ENCODE results near the gene AHR. TPM values are rescaled to one million over a fixed set of nuclear protein-coding genes. Genes with fewer than 3 reads are reported as not detected.

Gene AHR
- total RNA-seq, 6 donors from 2014 or later = 68.8 to 236 (median 95.6) TPM

DNA sequence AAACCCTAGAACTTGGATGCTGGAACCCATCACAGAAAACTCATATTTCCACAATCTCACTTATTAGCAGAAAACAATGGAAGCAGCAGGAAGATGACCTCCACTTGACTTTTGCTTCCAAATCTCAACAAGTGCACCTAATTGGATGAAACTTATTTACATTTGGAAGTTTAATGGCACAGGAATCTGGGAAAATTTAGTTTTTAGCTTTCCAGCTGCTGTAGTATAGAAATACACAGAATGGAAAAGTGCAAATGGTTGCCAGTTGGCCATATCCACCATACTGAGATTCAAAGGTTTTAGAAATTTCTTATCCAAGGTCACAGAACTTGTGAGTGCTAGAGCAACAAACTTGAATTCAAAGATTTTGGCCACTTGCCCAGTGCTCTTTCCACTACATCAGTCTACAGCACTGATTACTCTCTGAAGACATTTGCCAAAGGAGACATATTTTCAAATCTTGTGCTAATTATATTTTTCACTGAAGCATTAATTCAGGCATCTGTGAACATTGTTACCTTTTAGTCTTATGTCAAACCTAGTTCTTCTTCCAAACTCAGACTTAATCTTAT is 9.3 kb upstream of the AHR start:
- Histone ChIP-seq H3K4me3 (no peak overlapping the region), H3K36me3 (no peaks in the 10 kb centered on the region), H3K9me3 (no peaks in the 10 kb centered on the region), H3K4me1 (peaks cover 0 to 11% (median 3%) of the 10 kb centered on the region in 4 donors), H3K27ac (no peak overlapping the region), H3K27me3 (no peaks in the 10 kb centered on the region)
- peak in 1 of 2 donors; percentile 62 for DNase-seq
- ATAC-seq (ENCODE audit: low FRiP score in 2 of 2) = no peak
- TF ChIP-seq EP300 (IDR thresholded peaks at IDR 0.05) (no peak), POLR2A (IDR thresholded peaks at IDR 0.05) (no peak), POLR2AphosphoS5 (IDR thresholded peaks at IDR 0.05) (no peak)
- TF ChIP-seq, protein P1, sequence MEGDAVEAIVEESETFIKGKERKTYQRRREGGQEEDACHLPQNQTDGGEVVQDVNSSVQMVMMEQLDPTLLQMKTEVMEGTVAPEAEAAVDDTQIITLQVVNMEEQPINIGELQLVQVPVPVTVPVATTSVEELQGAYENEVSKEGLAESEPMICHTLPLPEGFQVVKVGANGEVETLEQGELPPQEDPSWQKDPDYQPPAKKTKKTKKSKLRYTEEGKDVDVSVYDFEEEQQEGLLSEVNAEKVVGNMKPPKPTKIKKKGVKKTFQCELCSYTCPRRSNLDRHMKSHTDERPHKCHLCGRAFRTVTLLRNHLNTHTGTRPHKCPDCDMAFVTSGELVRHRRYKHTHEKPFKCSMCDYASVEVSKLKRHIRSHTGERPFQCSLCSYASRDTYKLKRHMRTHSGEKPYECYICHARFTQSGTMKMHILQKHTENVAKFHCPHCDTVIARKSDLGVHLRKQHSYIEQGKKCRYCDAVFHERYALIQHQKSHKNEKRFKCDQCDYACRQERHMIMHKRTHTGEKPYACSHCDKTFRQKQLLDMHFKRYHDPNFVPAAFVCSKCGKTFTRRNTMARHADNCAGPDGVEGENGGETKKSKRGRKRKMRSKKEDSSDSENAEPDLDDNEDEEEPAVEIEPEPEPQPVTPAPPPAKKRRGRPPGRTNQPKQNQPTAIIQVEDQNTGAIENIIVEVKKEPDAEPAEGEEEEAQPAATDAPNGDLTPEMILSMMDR (IDR thresholded peaks at IDR 0.05) = no peak

DNA sequence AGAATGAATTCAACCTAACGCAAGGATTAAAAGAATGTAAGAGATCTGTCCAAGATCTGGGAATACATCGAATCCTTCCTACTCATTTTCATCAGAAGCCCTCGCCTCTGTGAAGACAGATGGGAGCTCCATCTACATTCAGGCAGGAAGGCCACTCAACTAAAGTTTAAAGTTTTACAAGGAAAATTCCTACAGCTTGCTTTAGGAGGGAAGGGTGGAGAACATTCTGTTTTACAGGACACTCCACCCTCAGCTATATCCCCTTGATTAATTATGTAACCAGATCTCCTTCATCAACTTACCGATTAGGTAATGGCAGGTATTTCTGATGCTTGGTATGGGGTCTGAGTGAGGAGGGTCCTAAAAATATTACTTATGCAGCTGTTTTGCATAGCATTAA is 5.6 kb upstream of the AHR start:
- TF ChIP-seq POLR2AphosphoS5 (IDR thresholded peaks at IDR 0.05) = no peak
- no peak for TF ChIP-seq POLR2A (IDR thresholded peaks at IDR 0.05)
- TF ChIP-seq, protein P1 (IDR thresholded peaks at IDR 0.05) = no peak
- no peak for TF ChIP-seq EP300 (IDR thresholded peaks at IDR 0.05)
- H3K9me3 ChIP-seq = no peaks in the 10 kb centered on the region
- WGBS, 2 donors = 73 to 86% methylated on average over 4 of the region's 4 CpGs
- no peak overlapping the region for H3K4me3 ChIP-seq
- ATAC-seq (ENCODE audit: low FRiP score in 2 of 2) (no peak), DNase-seq (no peak)
- no peaks in the 10 kb centered on the region for H3K27me3 ChIP-seq
- no peaks in the 10 kb centered on the region for H3K36me3 ChIP-seq
- no peak overlapping the region for H3K27ac ChIP-seq
- H3K4me1 ChIP-seq = peaks cover 0 to 18% (median 10%) of the 10 kb centered on the region in 4 donors

DNA sequence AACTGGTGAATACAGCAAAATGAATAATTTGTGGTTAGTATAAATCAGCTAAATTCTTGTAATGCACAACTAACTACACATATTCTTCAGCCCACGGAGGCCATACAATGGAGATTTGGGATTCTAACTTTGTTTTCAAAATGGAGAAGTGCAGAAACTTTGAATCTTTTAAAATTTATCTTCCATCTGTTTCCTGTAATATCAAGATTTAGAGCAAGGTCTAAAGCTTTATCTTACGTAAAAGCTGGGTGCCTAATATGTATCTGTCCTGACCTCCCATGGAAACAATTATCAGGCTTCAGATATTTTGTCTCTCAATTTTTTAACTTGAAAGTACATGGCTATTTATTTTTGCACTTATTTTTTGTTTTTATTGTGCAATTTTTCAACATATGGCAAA is 5.0 kb upstream of the AHR start:
- TF ChIP-seq, protein P1 (IDR thresholded peaks at IDR 0.05) = no peak
- TF ChIP-seq POLR2AphosphoS5 (IDR thresholded peaks at IDR 0.05) (no peak), EP300 (IDR thresholded peaks at IDR 0.05) (no peak), POLR2A (IDR thresholded peaks at IDR 0.05) (no peak)
- DNase-seq = no peak
- no peak overlapping the region for H3K27ac ChIP-seq
- H3K4me3 ChIP-seq = no peak overlapping the region
- no peaks in the 10 kb centered on the region for H3K36me3 ChIP-seq
- no peak for ATAC-seq (ENCODE audit: low FRiP score in 2 of 2)
- H3K4me1 ChIP-seq = peaks cover 0 to 19% (median 14%) of the 10 kb centered on the region in 4 donors
- H3K9me3 ChIP-seq = no peaks in the 10 kb centered on the region
- 68 to 74% methylated on average over 2 of the region's 2 CpGs for WGBS, 2 donors
- no peaks in the 10 kb centered on the region for H3K27me3 ChIP-seq

DNA sequence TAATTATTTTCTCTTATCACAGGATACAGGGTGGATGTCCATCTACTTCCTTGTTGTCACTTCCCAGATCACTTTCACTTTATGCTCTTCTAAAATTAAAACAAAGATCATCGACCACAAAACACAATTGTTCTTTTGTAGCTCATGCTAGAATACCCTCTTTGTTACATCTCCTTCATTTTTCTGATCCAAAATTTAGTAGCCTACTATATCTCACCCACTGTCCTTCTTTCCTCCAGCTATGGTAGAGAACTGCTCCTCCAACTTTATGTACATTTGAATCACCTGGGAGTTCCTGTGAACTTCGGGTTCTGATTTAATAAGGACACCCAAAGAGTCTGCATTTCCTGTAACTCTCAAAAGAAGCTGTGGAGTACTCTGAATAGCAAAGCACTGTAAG is 1.2 kb upstream of the AHR start:
- Histone ChIP-seq H3K27ac (peak overlapping the region; percentile 93 to 99 (median 96)), H3K4me3 (peak overlapping the region in 2 of 4 donors; percentile 2 to 11), H3K27me3 (no peaks in the 10 kb centered on the region), H3K36me3 (no peaks in the 10 kb centered on the region), H3K9me3 (no peaks in the 10 kb centered on the region), H3K4me1 (peaks cover 0 to 18% (median 11%) of the 10 kb centered on the region in 4 donors)
- WGBS, 2 donors = 20 to 42% methylated on average over 2 of the region's 2 CpGs
- no peak for TF ChIP-seq POLR2A (IDR thresholded peaks at IDR 0.05)
- no peak for TF ChIP-seq EP300 (IDR thresholded peaks at IDR 0.05)
- TF ChIP-seq, protein P1 (IDR thresholded peaks at IDR 0.05) = no peak
- TF ChIP-seq POLR2AphosphoS5 (IDR thresholded peaks at IDR 0.05) = no peak
- ATAC-seq (ENCODE audit: low FRiP score in 2 of 2) (no peak), DNase-seq (no peak)

Measured in upper lobe of left lung (tissue), 6 donors.